GM18508 (cell line): ENCODE measurements around the gene PTPRZ1.

Experiments used
- ATAC-seq: cut with Tn5 transposase; IDR thresholded peaks from one replicate; pipeline ENCODE4 v1.9.1; 2021; ENCODE audit warnings: moderate number of reproducible peaks; ENCODE audit not compliant: insufficient read depth, unreplicated experiment

Gene PTPRZ1

DNA sequence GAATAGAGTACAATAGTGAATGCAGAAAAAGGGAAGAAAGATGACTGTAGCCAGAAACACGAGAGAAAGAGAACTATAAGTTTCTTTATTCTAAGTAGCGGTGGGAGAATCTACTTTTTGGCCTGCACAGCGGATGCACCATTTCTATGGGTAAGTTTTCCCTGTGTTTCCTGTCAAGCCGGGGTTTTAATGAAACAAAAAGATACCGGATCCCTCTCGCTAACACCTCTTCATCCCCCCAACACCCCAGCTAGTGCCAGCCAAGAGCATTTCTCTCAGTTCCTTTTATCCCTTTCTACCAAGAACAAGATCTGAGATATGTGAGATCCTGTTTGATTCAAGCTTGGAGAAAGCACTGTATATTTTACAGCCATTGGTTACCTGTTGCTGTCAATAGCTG lies 14.7 kb downstream of the PTPRZ1 start:
- ATAC-seq = no peak

DNA sequence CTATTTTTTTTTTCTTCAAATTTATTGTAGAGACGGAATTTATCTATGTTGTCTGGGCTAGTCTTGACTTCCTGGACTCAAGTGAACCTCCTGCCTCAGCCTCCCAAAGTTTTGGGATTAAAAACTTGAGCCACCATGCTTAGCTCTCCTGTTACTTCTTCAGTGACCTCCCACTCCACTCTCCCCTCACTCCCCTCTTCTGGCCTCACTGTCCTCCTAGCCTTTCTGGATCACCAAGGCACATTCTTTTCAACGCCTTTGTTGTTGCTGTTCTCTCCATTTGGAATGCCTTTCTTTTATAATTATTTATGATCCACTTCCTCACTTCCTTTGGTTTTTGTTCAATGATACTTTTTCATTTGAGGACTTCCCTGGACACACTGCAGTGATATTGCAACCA lies 17.9 kb downstream of the PTPRZ1 start:
- ATAC-seq = no peak

DNA sequence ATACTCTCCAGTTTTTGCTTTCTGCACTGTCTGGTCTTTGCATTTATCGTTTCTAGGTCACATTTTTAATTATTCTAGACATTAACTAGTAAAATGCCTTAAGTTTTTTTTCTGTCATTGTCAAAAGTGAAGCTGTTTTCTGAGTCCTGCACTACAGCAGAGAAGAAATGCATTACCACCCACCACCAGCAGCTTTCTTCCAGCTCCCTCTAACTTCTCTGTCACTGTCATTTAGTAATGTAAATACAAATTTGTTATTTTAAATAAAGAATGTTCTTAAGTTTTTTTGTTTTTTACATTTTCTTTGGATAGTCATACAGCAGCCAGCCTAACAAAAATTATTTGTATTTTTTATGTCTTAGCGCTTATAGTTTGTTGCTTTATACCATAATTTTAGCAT lies 18.8 kb downstream of the PTPRZ1 start:
- ATAC-seq = no peak

DNA sequence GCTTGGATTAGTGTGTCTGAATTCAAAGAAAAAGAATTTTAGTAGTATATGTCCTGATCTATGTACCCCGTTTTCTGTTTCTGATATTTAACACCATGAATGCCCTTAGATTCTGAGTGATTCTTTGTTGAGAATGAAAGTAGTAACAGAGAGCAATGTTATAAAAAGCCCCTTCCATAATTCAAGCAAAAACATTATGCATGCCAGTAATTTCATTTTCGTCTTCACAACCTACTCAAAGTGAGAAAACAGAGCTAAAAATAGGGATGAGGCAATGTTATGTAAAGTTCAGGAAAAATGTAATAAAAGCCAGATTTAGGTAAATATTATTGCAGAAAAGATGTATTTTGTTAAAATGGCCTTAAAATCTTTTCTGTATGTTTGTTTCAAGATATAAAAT lies 28.1 kb downstream of the PTPRZ1 start:
- ATAC-seq = peak; percentile 60

DNA sequence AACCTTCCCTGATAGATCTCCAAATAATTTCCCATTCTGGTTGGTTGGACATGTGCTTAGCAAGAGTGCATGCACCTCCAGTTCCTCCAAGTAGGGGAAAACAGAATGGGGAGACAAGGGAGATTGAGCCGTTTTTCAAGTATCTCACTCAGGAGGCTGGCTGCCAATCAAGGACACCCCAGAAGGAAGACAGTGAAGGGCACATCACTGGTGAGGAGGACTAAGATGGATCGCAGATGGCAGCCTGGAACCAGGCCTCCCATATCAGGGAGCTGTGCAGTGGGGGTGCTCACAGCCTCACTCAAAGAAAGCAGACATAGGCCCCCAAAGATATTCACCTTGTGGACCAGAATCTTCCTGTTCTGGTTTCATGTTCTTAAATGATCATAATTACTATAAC lies 31.2 kb downstream of the PTPRZ1 start:
- no peak for ATAC-seq

DNA sequence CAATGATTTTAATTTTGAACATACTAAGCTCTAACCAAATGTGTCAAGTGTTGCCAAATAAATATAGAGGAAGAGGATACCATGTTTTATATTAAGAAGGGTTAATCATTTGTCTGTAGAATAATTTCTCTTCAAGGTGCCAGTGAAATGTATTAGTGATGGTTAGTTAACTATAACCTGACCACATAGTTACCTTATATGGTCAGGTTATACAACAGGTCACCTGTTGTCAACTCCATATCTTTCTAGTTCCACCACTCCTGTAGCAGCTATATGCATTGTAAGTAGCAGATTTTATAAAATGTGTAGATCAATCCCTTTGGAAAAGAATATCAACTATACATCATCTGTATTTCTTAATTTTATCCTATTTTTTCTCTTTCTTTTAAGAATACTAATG lies 35.1 kb downstream of the PTPRZ1 start:
- no peak for ATAC-seq

DNA sequence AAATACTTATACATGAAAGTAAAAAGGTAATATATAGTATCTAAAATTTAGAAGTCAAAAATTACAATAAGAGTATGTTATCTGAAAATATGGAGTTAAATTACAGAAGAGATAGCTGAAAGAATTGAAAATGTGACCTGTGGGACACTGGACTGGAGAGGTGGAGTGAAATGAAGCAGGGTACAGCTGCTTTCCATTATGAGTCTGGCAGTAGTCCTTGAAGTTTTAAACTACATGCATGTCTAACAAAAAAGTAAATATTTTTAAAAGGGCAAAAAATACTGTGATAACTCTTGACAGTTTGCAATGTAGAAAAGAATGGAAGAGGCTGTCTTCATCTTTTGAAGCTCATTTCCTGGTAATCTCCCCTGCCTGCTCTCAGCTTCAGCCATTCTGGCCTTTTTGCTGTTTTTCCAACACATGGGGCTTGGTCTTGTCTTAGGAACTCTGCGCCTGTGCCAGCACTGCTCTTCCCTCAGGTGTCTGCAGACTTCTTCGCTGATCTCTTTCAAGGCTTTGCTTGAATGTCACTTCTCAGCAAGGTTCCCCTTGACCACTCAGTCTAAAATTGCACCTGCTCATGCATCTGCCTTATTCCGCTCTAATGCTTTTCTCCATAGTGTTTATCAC lies 36.9 kb downstream of the PTPRZ1 start:
- no peak for ATAC-seq

DNA sequence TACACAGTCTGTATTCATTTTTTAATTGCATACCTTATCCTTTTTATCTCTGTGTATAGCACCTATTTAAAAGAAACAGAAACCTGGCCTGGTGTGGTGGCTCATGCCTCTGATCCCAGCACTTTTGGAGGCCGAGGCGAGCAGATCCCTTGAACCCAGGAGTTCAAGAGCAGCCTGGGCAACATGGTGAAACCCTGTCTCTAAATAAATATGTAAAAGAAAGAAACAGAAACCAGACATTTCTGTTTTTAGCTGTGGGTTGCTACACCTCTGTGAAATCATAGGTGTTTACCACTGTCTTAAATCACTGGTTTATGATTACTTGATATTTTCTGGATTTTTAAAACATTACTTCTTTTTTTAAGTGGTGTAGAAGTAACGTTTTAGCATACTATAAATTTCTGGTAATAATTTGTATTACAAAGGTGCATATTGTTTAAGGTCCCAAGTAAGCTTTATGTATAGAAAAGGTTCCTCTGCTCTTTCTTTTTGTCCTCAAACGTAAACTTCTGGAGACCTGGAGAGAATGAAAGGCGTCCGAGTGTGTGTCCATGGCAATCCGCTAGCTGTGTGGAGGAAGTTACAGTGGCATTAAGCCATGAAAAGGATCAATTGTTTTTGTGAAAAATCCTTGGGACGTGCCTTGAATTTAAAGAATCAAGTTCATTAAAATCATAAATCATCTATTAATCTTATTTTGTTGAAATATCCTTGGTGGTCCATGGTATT lies 41.1 kb downstream of the PTPRZ1 start:
- no peak for ATAC-seq

DNA sequence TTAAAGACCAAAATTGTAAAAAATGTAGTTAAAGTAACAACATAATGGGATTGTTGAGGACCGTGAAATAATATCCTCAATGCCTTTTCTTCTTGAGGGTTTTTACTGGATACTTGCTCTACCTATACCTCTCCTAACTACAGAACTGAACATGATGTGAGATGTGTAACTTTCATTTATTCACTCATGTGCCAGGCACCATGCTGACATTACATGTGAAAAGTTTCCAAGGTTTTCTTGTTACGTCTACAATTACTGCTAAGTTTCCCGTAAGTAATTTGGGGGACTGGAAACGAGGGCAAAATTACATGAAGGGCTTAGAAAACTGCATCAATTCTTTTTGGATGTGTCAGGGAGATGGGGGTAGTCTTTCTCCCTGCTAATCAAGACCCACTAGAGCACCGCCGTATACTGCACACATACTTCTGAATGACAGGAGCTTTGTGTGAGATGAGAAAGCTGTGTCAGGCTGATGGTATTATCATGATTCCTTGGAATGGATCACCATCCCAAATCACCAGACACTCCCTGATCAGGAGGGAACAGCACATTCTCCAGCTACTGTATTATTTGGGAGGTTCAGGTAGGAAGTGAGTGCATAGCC lies 41.8 kb downstream of the PTPRZ1 start:
- ATAC-seq = no peak

DNA sequence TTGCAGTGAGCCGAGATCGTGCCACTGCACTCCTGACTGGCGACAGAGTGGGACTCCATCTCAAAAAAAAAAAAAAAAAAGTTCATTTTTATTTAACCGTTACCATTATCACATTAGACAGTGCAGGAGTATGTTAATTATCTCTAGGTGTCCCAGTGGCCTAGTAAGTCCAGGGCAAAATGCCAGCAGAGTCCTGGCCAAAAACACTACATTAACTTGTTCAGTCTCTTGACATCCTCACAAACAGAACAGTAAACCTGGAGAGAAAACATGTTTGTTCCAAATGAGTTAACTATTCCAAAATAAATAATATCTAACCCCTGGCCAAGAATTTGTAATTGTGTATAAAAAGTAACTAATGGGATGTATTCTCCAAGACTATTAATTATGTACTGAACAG lies 43.2 kb downstream of the PTPRZ1 start:
- no peak for ATAC-seq

DNA sequence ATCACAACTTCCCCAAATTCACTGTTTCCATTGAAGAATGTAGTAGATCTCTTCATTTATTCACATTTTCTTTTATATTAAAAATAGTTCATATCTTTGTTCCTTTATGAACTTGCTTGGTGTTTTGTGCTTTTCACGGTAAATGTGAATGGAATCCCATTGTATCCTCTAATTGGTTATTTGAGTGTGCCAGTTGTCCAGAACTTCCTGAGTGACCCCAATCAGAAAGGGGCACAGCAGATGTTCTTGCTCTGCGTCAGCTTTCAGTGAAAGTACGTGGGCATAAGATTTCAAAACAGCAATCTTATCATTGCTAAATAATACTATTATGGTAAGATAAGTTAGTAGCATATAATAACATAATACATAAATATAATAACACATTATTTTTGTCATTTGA lies 47.0 kb downstream of the PTPRZ1 start:
- ATAC-seq = no peak

DNA sequence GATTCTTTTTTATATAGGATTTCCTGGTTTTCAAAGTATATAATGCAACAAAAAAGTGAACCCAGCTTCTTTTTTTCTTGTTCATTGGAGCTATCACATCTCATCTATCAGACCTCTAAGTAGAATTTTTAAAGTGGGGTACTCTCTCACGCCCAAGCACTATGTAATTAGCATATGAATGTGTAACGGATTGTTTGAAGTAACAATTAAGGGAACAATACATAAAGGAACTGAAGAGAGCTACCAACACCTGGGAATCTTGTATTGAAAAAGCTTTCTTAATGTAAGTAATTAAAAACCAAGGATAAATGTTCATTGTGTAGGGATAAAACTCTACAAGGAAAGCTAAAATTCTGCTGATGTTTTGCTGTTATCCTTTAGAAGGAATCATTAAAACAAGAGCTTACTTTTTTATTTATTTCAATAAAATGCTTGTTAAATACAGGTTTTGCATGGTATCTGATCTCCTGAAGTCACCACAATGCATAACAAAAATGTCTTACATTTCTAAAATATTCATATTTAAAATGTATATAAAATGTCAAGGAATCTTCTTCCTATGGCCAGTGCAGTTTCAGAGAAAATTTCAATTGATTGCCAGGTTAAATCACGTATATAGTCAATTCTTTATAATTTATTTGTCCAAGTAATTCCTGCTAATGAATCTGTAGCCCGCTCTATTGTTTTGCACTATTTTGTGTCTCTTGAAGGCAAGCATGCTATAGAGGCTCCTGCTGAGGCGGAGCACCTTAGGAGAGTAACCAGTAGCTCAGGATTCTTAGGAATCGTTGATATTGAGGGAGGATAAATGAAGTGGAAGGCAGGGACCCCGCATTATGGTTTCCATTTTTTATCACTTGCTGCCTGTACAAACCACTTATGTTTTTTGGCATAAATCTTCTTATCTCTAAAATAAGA lies 51.6 kb downstream of the PTPRZ1 start:
- no peak for ATAC-seq

DNA sequence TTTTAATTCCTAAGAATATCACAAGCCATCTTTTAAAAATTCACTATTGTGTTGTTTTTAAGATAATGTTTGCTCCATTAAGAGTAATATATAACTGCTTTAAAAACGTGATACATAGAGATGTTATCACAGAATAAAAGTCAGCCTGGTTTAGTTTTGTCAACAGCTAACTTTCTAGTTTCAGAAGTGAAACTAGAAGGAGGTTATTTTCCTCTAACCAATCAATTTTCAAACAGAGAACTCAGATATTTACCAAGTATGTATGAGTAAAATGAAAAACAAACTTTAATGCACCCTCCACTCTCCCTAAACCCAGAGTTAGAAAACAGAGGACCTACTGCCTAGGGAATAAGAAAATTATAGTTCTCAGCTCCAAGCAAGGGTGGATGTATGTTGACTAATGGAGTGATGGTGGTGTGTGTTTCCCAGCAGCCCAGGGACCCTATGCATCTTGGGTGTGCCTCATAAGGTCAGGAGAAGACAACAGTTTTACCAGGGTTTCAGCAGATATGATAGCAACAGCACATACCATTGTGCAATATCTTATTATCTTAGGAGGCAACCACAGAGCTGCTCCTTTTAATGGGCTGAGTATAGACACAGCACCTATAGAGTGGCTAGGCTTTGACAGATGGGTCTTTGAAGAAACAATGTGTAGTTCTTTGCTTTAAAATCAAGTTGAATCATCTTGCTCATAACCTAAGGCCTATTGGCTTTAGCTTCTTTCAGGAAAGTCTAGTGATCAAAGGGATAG lies 58.4 kb downstream of the PTPRZ1 start:
- no peak for ATAC-seq

DNA sequence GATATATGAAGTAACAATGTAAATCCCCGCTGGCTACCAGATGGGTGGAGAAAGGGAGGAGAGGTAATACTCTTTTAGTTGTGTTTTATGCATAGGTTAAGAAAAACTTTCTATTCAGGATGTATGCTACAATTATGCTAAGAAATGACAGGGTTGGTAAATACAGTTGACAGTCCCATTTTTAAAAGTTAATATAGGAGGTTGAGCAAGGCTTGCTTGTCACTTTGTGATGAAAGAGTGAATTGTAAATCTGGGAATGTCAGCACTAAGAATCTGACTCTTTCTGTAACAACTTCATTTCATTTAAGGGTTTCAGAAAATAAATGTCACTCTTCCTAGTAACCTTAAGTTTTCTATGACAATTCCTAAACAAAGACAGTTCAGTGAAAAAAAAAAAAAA lies 59.8 kb downstream of the PTPRZ1 start:
- no peak for ATAC-seq

DNA sequence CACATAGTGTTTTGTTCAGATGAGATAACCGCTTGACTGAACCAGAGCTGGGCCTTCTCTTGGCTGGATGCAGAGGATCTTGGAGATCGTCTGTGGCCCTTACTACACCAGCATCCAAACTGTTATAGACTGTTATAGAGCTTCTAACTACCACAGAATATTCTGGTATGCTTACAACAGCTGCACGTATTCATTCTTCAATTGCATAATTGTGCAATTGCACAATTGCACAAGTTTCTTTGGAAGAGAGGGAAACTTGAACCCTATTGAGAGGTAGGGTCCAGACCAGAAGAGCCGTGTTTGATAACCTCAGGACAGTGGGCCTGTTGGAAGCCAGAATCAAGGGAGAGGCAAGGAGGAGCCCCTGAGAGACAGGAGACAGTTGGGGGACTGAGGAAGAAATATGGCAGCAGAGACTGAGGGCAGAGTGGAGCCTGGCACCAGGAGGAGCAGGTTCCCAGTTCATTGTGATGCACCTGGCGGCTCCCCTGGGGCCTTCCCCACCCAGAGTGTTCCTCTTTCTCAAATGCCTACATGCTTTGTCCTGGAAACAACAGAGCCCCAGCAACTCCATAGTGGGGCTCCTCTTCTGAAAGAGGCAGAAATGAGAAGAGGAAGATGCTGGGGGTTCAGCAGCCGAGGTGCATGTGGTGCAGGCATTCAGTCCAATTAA lies 64.1 kb downstream of the PTPRZ1 start:
- no peak for ATAC-seq

DNA sequence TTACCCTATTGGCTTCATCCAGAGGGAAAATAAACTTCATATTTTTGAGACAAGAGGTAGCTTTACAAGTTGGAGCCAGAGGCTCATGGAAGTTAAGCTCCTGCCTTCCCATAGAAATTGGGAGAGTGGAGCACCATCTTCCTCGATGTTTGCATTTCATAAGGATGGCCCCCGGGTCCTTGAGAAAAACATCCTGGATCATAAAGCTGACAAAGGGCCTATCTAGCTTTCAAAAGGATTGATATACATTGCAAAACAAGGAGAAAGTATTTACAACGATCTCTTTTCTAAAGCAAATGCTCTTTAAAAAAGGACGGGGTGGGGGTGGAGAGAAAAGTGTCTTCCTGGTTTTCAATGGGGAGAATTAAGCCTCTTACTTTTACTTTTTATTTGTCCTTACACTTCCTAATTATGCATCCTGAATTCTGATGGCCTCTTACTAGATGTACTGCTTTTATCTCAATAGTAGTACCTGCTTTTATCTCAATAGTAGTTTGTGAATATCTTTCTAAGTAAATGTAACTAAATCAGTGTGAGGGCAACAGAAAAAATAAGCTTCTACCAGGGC lies 65.6 kb downstream of the PTPRZ1 start:
- ATAC-seq = no peak

DNA sequence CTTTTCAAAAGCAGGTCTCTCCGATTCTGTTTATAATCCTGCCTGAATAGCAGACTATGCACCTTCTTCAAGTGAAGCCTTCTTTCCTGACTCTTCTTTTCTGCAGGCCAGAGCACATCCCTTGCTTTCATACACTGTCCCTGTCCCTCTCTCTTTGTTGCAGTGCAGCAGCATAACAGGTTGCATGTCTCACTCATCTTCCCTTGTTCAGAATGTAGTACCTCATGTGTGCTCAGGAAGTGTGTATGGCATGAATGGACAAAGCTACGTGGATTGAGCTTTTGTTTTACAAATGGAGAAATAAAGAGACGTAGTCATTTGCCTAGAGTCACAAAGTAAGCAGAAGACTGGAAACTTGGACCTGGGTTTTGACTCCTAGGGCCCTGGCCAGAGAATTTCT lies 68.0 kb downstream of the PTPRZ1 start:
- no peak for ATAC-seq

DNA sequence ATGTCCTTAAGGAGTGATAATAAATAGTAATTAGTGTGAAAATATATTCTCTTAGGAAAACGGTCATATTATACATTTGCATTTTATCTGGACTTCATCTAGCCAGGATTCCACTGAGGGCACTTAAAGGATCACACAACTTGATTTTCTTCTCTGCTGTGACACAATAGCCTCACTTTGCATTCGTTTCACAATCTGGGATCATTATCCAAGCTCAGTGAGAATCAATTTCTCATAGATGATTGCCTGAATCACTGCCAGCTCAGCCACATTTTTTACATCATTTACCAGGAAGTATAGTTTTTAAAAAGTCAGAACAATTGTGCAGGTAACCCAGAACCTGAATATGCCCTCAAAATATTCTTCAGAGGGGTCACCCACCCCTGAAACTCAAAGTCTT lies 68.9 kb downstream of the PTPRZ1 start:
- no peak for ATAC-seq

DNA sequence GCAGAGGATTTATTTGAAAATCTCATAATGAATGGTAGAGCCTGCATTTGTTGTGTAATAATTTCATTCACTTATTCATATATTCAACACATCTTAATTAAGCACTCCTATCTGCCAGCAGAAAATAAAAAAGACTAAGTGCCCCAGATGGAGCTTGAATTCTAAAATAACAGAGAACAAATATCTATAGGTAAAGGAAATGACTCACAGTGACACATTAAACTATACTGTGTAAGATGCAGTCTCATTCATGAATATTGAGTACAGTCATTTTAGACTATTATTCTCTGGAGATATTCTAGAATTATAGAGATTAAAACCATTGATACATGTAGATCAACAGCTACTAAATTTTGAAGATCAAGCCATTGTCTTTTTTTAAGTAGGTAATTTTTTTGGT lies 72.1 kb downstream of the PTPRZ1 start:
- no peak for ATAC-seq
